HCT116 (cell line): ENCODE results near the gene CNN3. TPM values are rescaled to one million over a fixed set of nuclear protein-coding genes. Genes with fewer than 3 reads are reported as not detected.

Experiments used
- ATAC-seq: fragments of 200-7000 bp; cut with Tn5 transposase; 2 replicates; pipeline ENCODE4 v1.9.1; 2020; ENCODE audit warnings: mild to moderate bottlenecking, moderate library complexity
- BruUV-seq: library from RNA; stranded (reverse); fragments of 400-500 nt; replicated peaks from 2 replicates; lab custom pipeline; 2021; lab: Mats Ljungman, UMichigan
- CTCF ChIA-PET: fragments of 300-600 bp; sonication (Branson Sonifier 250); formaldehyde crosslinking; loops from one replicate; lab custom pipeline; 2021; ENCODE audit warnings: antibody characterized with exemption; lab: Charles Lee
- POLR2A ChIA-PET: fragments of 300-600, 350-600 bp; sonication (Branson Sonifier 250); formaldehyde crosslinking; loops from one replicate; lab custom pipeline; 2021; ENCODE audit warnings: antibody characterized with exemption; lab: Charles Lee
- RAD21 ChIA-PET, 2 experiments: fragments of 300-600 bp; sonication (Branson Sonifier 250); formaldehyde crosslinking; loops; one replicate each; lab custom pipeline; 2023; ENCODE audit warnings: low total read pairs in 2 of 2; ENCODE audit not compliant: uncharacterized antibody in 2 of 2, unreplicated experiment in 2 of 2, low non-redundant PET in 1 of 2; lab: Charles Lee
- DNase-seq: peaks from one replicate; pipeline ENCODE4 v3.0.0-alpha.2; 2010; ENCODE audit warnings: low read depth, low spot score
- H2AFZ ChIP-seq: fragments of 200-600 bp; shearing (Covaris generic), sonication (generic); 2 replicates; pipeline ENCODE4 v1.6.1; 2017; ENCODE audit warnings: low read depth, mixed run types, mixed read lengths, antibody characterized with exemption, low read length; ENCODE audit not compliant: poor library complexity, severe bottlenecking
- H3K27ac ChIP-seq: 2 replicates; pipeline ENCODE4 v1.5.1; 2012; ENCODE audit warnings: low read depth, low read length
- H3K27me3 ChIP-seq: fragments of 200-600 bp; sonication (generic); 2 replicates; pipeline ENCODE4 v1.6.1; 2016; ENCODE audit warnings: mixed run types, low read length, mixed read lengths; ENCODE audit not compliant: insufficient read depth
- H3K36me3 ChIP-seq, 2 experiments: fragments of 200-500 bp in 1 of 2; fragments of 200-600 bp in 1 of 2; sonication (Bioruptor generic) in 1 of 2; sonication (generic) in 1 of 2; 2 replicates each; pipeline versions ENCODE4 v1.5.1 to v1.6.1; 2014 to 2016; ENCODE audit warnings: low read length in 2 of 2, inconsistent platforms in 1 of 2, mixed read lengths in 1 of 2, mixed run types in 1 of 2; ENCODE audit not compliant: insufficient read depth in 2 of 2, control insufficient read depth in 1 of 2
- H3K4me1 ChIP-seq, 2 experiments: fragments of 200-600 bp in 1 of 2; sonication (generic) in 1 of 2; 2 replicates each; pipeline versions ENCODE4 v1.5.1 to v1.6.1; 2012 to 2017; ENCODE audit warnings: low read length in 2 of 2, inconsistent platforms in 1 of 2, mild to moderate bottlenecking in 1 of 2, mixed read lengths in 1 of 2, mixed run types in 1 of 2, moderate library complexity in 1 of 2; ENCODE audit not compliant: insufficient read depth in 2 of 2, control insufficient read depth in 1 of 2
- H3K4me2 ChIP-seq: fragments of 200-600 bp; sonication (generic); 2 replicates; pipeline ENCODE4 v1.6.1; 2017; ENCODE audit warnings: mixed run types, low read length, mixed read lengths
- H3K4me3 ChIP-seq, 2 experiments: fragments of 200-600 bp in 1 of 2; sonication (generic) in 1 of 2; replicated peaks in 1 of 2; 2 replicates each; pipeline ENCODE4 v1.5.1; 2011 to 2016; ENCODE audit warnings: low read length in 2 of 2, control low read depth in 1 of 2, low read depth in 1 of 2, mild to moderate bottlenecking in 1 of 2, mixed read lengths in 1 of 2, mixed run types in 1 of 2
- H3K79me2 ChIP-seq: fragments of 200-600 bp; sonication (generic); 2 replicates; pipeline ENCODE4 v1.6.1; 2017; ENCODE audit warnings: mild to moderate bottlenecking, mixed run types, low read length, moderate library complexity, mixed read lengths; ENCODE audit not compliant: insufficient read depth
- H3K9ac ChIP-seq: fragments of 200-600 bp; sonication (generic); 2 replicates; pipeline ENCODE4 v1.6.1; 2016; ENCODE audit warnings: low read length, mixed read lengths
- H3K9me2 ChIP-seq: fragments of 200-600 bp; sonication (generic), shearing (Covaris generic); 2 replicates; pipeline ENCODE4 v1.6.1; 2017; ENCODE audit warnings: mixed run types, mild to moderate bottlenecking, moderate library complexity; ENCODE audit not compliant: insufficient read depth
- H3K9me3 ChIP-seq, 2 experiments: fragments of 200-500 bp in 1 of 2; fragments of 200-600 bp in 1 of 2; sonication (Bioruptor generic) in 1 of 2; sonication (generic) in 1 of 2; 2 replicates each; pipeline ENCODE4 v1.6.1; 2014 to 2017; ENCODE audit warnings: low read length in 2 of 2, mixed read lengths in 2 of 2, inconsistent platforms in 1 of 2, low read depth in 1 of 2, mild to moderate bottlenecking in 1 of 2, mixed run types in 1 of 2, moderate library complexity in 1 of 2; ENCODE audit not compliant: control insufficient read depth in 1 of 2, insufficient read depth in 1 of 2
- H4K20me1 ChIP-seq: fragments of 200-600 bp; sonication (generic), shearing (Covaris generic); 2 replicates; pipeline ENCODE4 v1.6.1; 2017; ENCODE audit warnings: mixed run types, mild to moderate bottlenecking, moderate library complexity; ENCODE audit not compliant: insufficient read depth
- CBX3 ChIP-seq: IDR thresholded peaks from 2 replicates; pipeline ENCODE4 v1.6.1; 2012; ENCODE audit warnings: low read depth
- CTCF ChIP-seq, 3 experiments: fragments of 200-600 bp in 1 of 3; sonication (generic) in 1 of 3; IDR thresholded peaks in 2 of 3; conservative IDR thresholded peaks in 1 of 3; 2 replicates each; pipeline ENCODE4 v1.5.1; 2012 to 2017; ENCODE audit warnings: low read depth in 2 of 3, low read length in 2 of 3, antibody characterized with exemption in 1 of 3, borderline replicate concordance in 1 of 3, control low read depth in 1 of 3, mild to moderate bottlenecking in 1 of 3, mixed read lengths in 1 of 3, mixed run types in 1 of 3, moderate library complexity in 1 of 3; ENCODE audit not compliant: insufficient read depth in 1 of 3
- ELF1 ChIP-seq: IDR thresholded peaks from 2 replicates; pipeline ENCODE4 v1.6.1; 2012; ENCODE audit warnings: low read depth, borderline replicate concordance
- EZH2 ChIP-seq: fragments of 200-600 bp; sonication (generic); IDR thresholded peaks from 2 replicates; pipeline ENCODE4 v1.6.1; 2017; ENCODE audit warnings: antibody characterized with exemption, mixed run types
- FOSL1 ChIP-seq: IDR thresholded peaks from 2 replicates; pipeline ENCODE4 v1.6.1; 2012; ENCODE audit warnings: low read depth
- POLR2A ChIP-seq: IDR thresholded peaks from 2 replicates; pipeline ENCODE4 v1.7.0; 2011; ENCODE audit warnings: borderline replicate concordance; ENCODE audit not compliant: insufficient read depth, insufficient read length; ENCODE audit errors: extremely low read depth
- REST ChIP-seq: IDR thresholded peaks from 2 replicates; pipeline ENCODE4 v1.6.1; 2012; ENCODE audit warnings: low read depth
- SIN3A ChIP-seq: IDR thresholded peaks from 2 replicates; pipeline ENCODE4 v1.6.1; 2012; ENCODE audit warnings: low read depth
- SRF ChIP-seq: IDR thresholded peaks from 2 replicates; pipeline ENCODE4 v1.6.1; 2012; ENCODE audit warnings: low read depth
- ZFX ChIP-seq: fragments of 450-650 bp; IDR thresholded peaks from 2 replicates; pipeline ENCODE4 v1.6.1; 2017
- intact Hi-C: fragments of 100-400 bp; cut with micrococcal nuclease; formaldehyde crosslinking; loops from 2 replicates; pipeline ENCODE4 v1.10.0; 2022
- total RNA-seq: library from RNA; stranded (reverse); gene quantifications from one replicate; pipeline ENCODE4 v1.2.1, GENCODE V29; 2021; ENCODE audit not compliant: unreplicated experiment

CNN3 gene
- total RNA-seq, 1 experiment from 2014 or later, result 109 TPM

GRCh38 chr1:94963864-94964263, 37.0 kb upstream of the CNN3 start:
- no peak overlapping the region for H3K9ac ChIP-seq
- no peaks in the 10 kb centered on the region for H3K9me2 ChIP-seq
- H3K27ac ChIP-seq, result no peak overlapping the region
- no peaks in the 10 kb centered on the region for H3K27me3 ChIP-seq
- intact Hi-C loops, result no loop called here
- no peak overlapping the region for H3K4me3 ChIP-seq
- no peaks in the 10 kb centered on the region for H3K36me3 ChIP-seq
- TF ChIP-seq ELF1 (no peak), REST (no peak), SRF (no peak), ZFX (no peak), FOSL1 (no peak), SIN3A (no peak), POLR2A (no peak), CTCF (IDR thresholded peaks at IDR 0.05 in 2 of 3, conservative IDR thresholded peaks at IDR 0.05 in 1 of 3; ENCODE audit: borderline replicate concordance in 1 of 3, insufficient read depth in 1 of 3, low read depth in 2 of 3, low read length in 2 of 3) (no peak), CBX3 (no peak), EZH2 (no peak)
- RAD21 ChIA-PET, result no interaction called here
- no peaks in the 10 kb centered on the region for H3K4me1 ChIP-seq
- no peak overlapping the region for H3K4me2 ChIP-seq
- no peaks in the 10 kb centered on the region for H3K9me3 ChIP-seq
- ATAC-seq (no peak), DNase-seq (no peak)
- H4K20me1 ChIP-seq, result no peaks in the 10 kb centered on the region
- H3K79me2 ChIP-seq, result no peaks in the 10 kb centered on the region
- H2AFZ ChIP-seq, result no peak overlapping the region
- BruUV-seq, result no TSS peak
- POLR2A ChIA-PET, result no interaction called here
- CTCF ChIA-PET, result no interaction called here
